ENCODE measurements around the gene ZRANB2. TPM values are rescaled to one million over a fixed set of nuclear protein-coding genes. Genes with fewer than 3 reads are reported as not detected.

ZRANB2 gene
- total RNA-seq, 1 experiment from 2014 or later, result 46.7 TPM

Other genes with a start within 250 kb of the ZRANB2 start
- not detected in 2 replicates for gene PTGER3, start 33.2 kb downstream of the ZRANB2 start, total RNA-seq (2014; rRNA removed; shearing (Covaris generic); ENCODE audit: low replicate concordance)

Measured in MG63 (cell line).